NB4 (cell line): ENCODE measurements around the gene GPR55.
A peak's percentile ranks its signal among the peaks of the same experiment; 100 is the strongest.

Experiments
- DNase-seq: peaks from one replicate; pipeline ENCODE4 v3.0.0; 2010; ENCODE audit warnings: low read depth
- H3K4me3 ChIP-seq: one replicate; pipeline ENCODE4 v1.5.1; 2011; ENCODE audit warnings: mild to moderate bottlenecking, low read depth, low read length, moderate library complexity
- CTCF ChIP-seq: IDR thresholded peaks from one replicate; pipeline ENCODE4 v1.5.1; 2012; ENCODE audit warnings: low read depth, low read length
- MAX ChIP-seq: IDR thresholded peaks from 2 replicates; pipeline ENCODE4 v1.6.1; 2011; ENCODE audit warnings: low read depth, low read length
- MYC ChIP-seq: IDR thresholded peaks from 2 replicates; pipeline ENCODE4 v1.6.1; 2011; ENCODE audit warnings: low read depth, low read length
- POLR2A ChIP-seq: IDR thresholded peaks from 2 replicates; pipeline ENCODE4 v1.6.1; 2011; ENCODE audit warnings: mild to moderate bottlenecking; ENCODE audit not compliant: insufficient read length; ENCODE audit errors: extremely low read depth

Gene GPR55

GRCh38 chr2:230916218-230916617 lies 8.8 kb downstream of the GPR55 start:
- TF ChIP-seq CTCF (no peak), MYC (no peak), MAX (no peak), POLR2A (no peak)
- H3K4me3 ChIP-seq = no peak overlapping the region

GRCh38 chr2:230915319-230915718 lies 9.7 kb downstream of the GPR55 start:
- DNase-seq = no peak
- no peak overlapping the region for H3K4me3 ChIP-seq
- TF ChIP-seq CTCF = no peak
- TF ChIP-seq POLR2A = no peak
- TF ChIP-seq MAX = no peak
- no peak for TF ChIP-seq MYC

More at GRCh38 chr2:230916218-230916617, 8.8 kb downstream of the GPR55 start:
- no peak for DNase-seq

- TF ChIP-seq MAX (no peak), CTCF (no peak)
Measured at GRCh38 chr2:230914886-230915285, 10.2 kb downstream of the GPR55 start.

GRCh38 chr2:230913406-230914143 lies 11.5 kb downstream of the GPR55 start:
- no peak overlapping the region for H3K4me3 ChIP-seq
- TF ChIP-seq CTCF = peak; percentile 84
- no peak for TF ChIP-seq POLR2A
- DNase-seq = peak; percentile 92

More at GRCh38 chr2:230914886-230915285, 10.2 kb downstream of the GPR55 start:
- H3K4me3 ChIP-seq = no peak overlapping the region
- DNase-seq = no peak

GRCh38 chr2:230912724-230913123 lies 12.3 kb downstream of the GPR55 start:
- DNase-seq = no peak
- TF ChIP-seq POLR2A (no peak), MYC (no peak), CTCF (no peak), MAX (no peak)
- H3K4me3 ChIP-seq = no peak overlapping the region

- TF ChIP-seq POLR2A (no peak), MAX (no peak), MYC (no peak), CTCF (no peak)
- H3K4me3 ChIP-seq = no peak overlapping the region
- DNase-seq = no peak
Measured at GRCh38 chr2:230912046-230912445, 13.0 kb downstream of the GPR55 start.
